PC-9 (cell line): ENCODE results near the gene PELI3.

Experiments used
- CTCF ChIP-seq: fragments of 200-600 bp; sonication (generic); conservative IDR thresholded peaks from 2 replicates; pipeline ENCODE4 v1.6.1; 2017; ENCODE audit warnings: mixed run types, antibody characterized with exemption, mild to moderate bottlenecking, moderate library complexity
- EZH2 ChIP-seq: fragments of 200-600 bp; sonication (generic); IDR thresholded peaks from 2 replicates; pipeline ENCODE4 v1.8.0; 2017; ENCODE audit warnings: antibody characterized with exemption, low read depth

DNA sequence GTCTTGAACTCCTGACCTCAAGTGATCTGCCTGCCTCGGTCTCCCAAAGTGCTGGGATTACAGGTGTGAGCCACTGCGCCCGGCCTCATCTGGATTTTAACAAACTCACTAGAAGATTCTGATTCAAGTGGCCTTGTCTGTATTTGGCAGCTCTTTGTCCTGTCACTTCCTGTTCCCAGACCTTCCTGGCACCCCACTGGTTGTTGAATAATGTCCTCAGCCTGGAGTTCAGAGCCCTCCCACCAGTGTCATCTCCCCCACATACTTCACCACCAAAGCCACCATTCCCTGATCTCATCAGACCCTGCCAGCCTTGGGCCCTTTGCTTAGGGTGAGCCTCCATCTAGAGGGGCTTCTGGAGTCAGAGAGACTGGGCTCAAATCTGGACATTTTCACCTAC, 3.3 kb downstream of the PELI3 start:
- TF ChIP-seq CTCF (no peak), EZH2 (no peak)
